Smooth muscle cell (in vitro differentiated cells): Measurements from ENCODE around the gene NEK1. TPM values are rescaled to one million over a fixed set of nuclear protein-coding genes. Genes with fewer than 3 reads are reported as not detected.

Experiments
- DNase-seq: peaks from one replicate; lab custom pipeline; 2025; ENCODE audit not compliant: unreplicated experiment; lab: John Stamatoyannopoulos, UW
- H2AFZ ChIP-seq: fragments of 200-600 bp; sonication (generic); 2 replicates; pipeline ENCODE4 v1.6.0; 2016; ENCODE audit warnings: antibody characterized with exemption, low read depth, mild to moderate bottlenecking
- H3F3A ChIP-seq: fragments of 200-600 bp; sonication (generic); 2 replicates; pipeline ENCODE4 v1.6.0; 2017; ENCODE audit warnings: antibody characterized with exemption, low read depth
- H3K27ac ChIP-seq: fragments of 200-600 bp; sonication (generic); 2 replicates; pipeline ENCODE4 v1.5.1; 2016; ENCODE audit warnings: low read depth, mild to moderate bottlenecking
- H3K27me3 ChIP-seq: fragments of 200-600 bp; sonication (generic); 2 replicates; pipeline ENCODE4 v1.6.1; 2016; ENCODE audit warnings: low read depth, mild to moderate bottlenecking
- H3K36me3 ChIP-seq: fragments of 200-600 bp; sonication (generic); 2 replicates; pipeline ENCODE4 v1.5.1; 2016; ENCODE audit warnings: low read depth
- H3K4me1 ChIP-seq: fragments of 200-600 bp; sonication (generic); 2 replicates; pipeline ENCODE4 v1.5.1; 2016; ENCODE audit warnings: low read depth
- H3K4me2 ChIP-seq: fragments of 200-600 bp; sonication (generic); 2 replicates; pipeline ENCODE4 v1.6.0; 2016; ENCODE audit warnings: mild to moderate bottlenecking
- H3K4me3 ChIP-seq: fragments of 200-600 bp; sonication (generic); 2 replicates; pipeline ENCODE4 v1.5.1; 2016; ENCODE audit warnings: mild to moderate bottlenecking
- H3K79me2 ChIP-seq: fragments of 200-600 bp; sonication (generic); 2 replicates; pipeline ENCODE4 v1.6.0; 2016; ENCODE audit warnings: low read depth, mild to moderate bottlenecking
- H3K9ac ChIP-seq: fragments of 200-600 bp; sonication (generic); 2 replicates; pipeline ENCODE4 v1.6.0; 2016; ENCODE audit warnings: low read depth
- H3K9me3 ChIP-seq: fragments of 200-600 bp; sonication (generic); replicated peaks from 2 replicates; pipeline ENCODE4 v1.5.1; 2016; ENCODE audit warnings: low read depth
- H4K20me1 ChIP-seq: fragments of 200-600 bp; sonication (generic); 2 replicates; pipeline ENCODE4 v1.6.0; 2016; ENCODE audit warnings: low read depth
- CTCF ChIP-seq: fragments of 200-600 bp; sonication (generic); IDR thresholded peaks from 2 replicates; pipeline ENCODE4 v1.5.1; 2017; ENCODE audit warnings: borderline replicate concordance, mild to moderate bottlenecking, antibody characterized with exemption; ENCODE audit not compliant: insufficient read depth, poor library complexity, severe bottlenecking
- WGBS: methylation state at CpG from one replicate; pipeline ENCODE4 v1.1.7; 2016; ENCODE audit warnings: low lambda C conversion rate; 5-methylcytosine and 5-hydroxymethylcytosine counted together
- polyA plus RNA-seq: library from polyadenylated mRNA; unstranded; fragments of >200 nt; fragmentation: Nextera tagmentation; extraction: Ambion mirVana; gene quantifications from 2 replicates; pipeline ENCODE4 v1.2.1, GENCODE V29; 2016
- total RNA-seq: library from RNA; depleted of rRNA; stranded (reverse); fragments of >200 nt; gene quantifications from 2 replicates; pipeline ENCODE4 v1.2.3, GENCODE V29; 2014

Gene NEK1
- total and polyA plus RNA-seq, 2 experiments from 2014 or later: 10.5 to 11.8 TPM

- no peaks in the 10 kb centered on the region for H3F3A ChIP-seq
- H3K4me1 ChIP-seq: peaks cover 4% of the 10 kb centered on the region
- H3K27me3 ChIP-seq: no peaks in the 10 kb centered on the region
- H3K9ac ChIP-seq: no peak overlapping the region
- H3K79me2 ChIP-seq: no peaks in the 10 kb centered on the region
- 91% methylated on average over 3 of the region's 3 CpGs for WGBS
- H4K20me1 ChIP-seq: no peaks in the 10 kb centered on the region
- H3K4me2 ChIP-seq: no peak overlapping the region
- DNase-seq: no peak
- no peak for TF ChIP-seq CTCF
- no peaks in the 10 kb centered on the region for H3K9me3 ChIP-seq
- H3K4me3 ChIP-seq: no peak overlapping the region
- no peaks in the 10 kb centered on the region for H3K36me3 ChIP-seq
- H3K27ac ChIP-seq: no peak overlapping the region
- peak overlapping the region; percentile 69 for H2AFZ ChIP-seq
Measured at GRCh38 chr4:169359961-169360360, 252.4 kb downstream of the NEK1 start.

- no peaks in the 10 kb centered on the region for H3F3A ChIP-seq
- H3K4me1 ChIP-seq: no peaks in the 10 kb centered on the region
- no peak overlapping the region for H3K4me2 ChIP-seq
- H3K79me2 ChIP-seq: no peaks in the 10 kb centered on the region
- no peaks in the 10 kb centered on the region for H3K36me3 ChIP-seq
- no peak overlapping the region for H3K4me3 ChIP-seq
- H3K27me3 ChIP-seq: no peaks in the 10 kb centered on the region
- H3K27ac ChIP-seq: no peak overlapping the region
- no peak overlapping the region for H2AFZ ChIP-seq
- H4K20me1 ChIP-seq: no peaks in the 10 kb centered on the region
- TF ChIP-seq CTCF: no peak
- WGBS: 96% methylated on average over 3 of the region's 3 CpGs
- DNase-seq: no peak
- no peaks in the 10 kb centered on the region for H3K9me3 ChIP-seq
- H3K9ac ChIP-seq: no peak overlapping the region
Measured at GRCh38 chr4:169352360-169352759, 260.0 kb downstream of the NEK1 start.

GRCh38 chr4:169351872-169352271, 260.5 kb downstream of the NEK1 start:
- H3K4me2 ChIP-seq: no peak overlapping the region
- no peak overlapping the region for H3K9ac ChIP-seq
- no peaks in the 10 kb centered on the region for H3K4me1 ChIP-seq
- no peak overlapping the region for H3K27ac ChIP-seq
- TF ChIP-seq CTCF: no peak
- WGBS: 89% methylated on average over 7 of the region's 7 CpGs
- no peak overlapping the region for H3K4me3 ChIP-seq
- no peaks in the 10 kb centered on the region for H3K36me3 ChIP-seq
- no peaks in the 10 kb centered on the region for H3K9me3 ChIP-seq
- H4K20me1 ChIP-seq: no peaks in the 10 kb centered on the region
- H3F3A ChIP-seq: no peaks in the 10 kb centered on the region
- no peaks in the 10 kb centered on the region for H3K27me3 ChIP-seq
- H2AFZ ChIP-seq: no peak overlapping the region
- H3K79me2 ChIP-seq: no peaks in the 10 kb centered on the region
- DNase-seq: no peak

GRCh38 chr4:169348541-169348940, 263.8 kb downstream of the NEK1 start:
- H3K36me3 ChIP-seq: no peaks in the 10 kb centered on the region
- H3K9ac ChIP-seq: no peak overlapping the region
- TF ChIP-seq CTCF: no peak
- no peaks in the 10 kb centered on the region for H3K79me2 ChIP-seq
- no peaks in the 10 kb centered on the region for H3K9me3 ChIP-seq
- no peak overlapping the region for H3K27ac ChIP-seq
- no peaks in the 10 kb centered on the region for H3F3A ChIP-seq
- H2AFZ ChIP-seq: no peak overlapping the region
- 88% methylated on average over 4 of the region's 4 CpGs for WGBS
- no peaks in the 10 kb centered on the region for H3K27me3 ChIP-seq
- H3K4me1 ChIP-seq: no peaks in the 10 kb centered on the region
- H4K20me1 ChIP-seq: no peaks in the 10 kb centered on the region
- DNase-seq: no peak
- H3K4me3 ChIP-seq: no peak overlapping the region
- no peak overlapping the region for H3K4me2 ChIP-seq
